CD14-positive monocyte (primary cell): Measurements from ENCODE around the gene BIRC5. TPM values are rescaled to one million over a fixed set of nuclear protein-coding genes. Genes with fewer than 3 reads are reported as not detected.
A peak's percentile ranks its signal among the peaks of the same experiment; 100 is the strongest.

Experiments
- DNase-seq, 3 donors: peaks; one replicate each; pipeline ENCODE4 v3.0.0-alpha.2; 2011 to 2022
- H2AFZ ChIP-seq: 2 replicates; pipeline ENCODE4 v1.6.0; 2012; ENCODE audit warnings: mild to moderate bottlenecking, low read depth, low read length, inconsistent platforms; ENCODE audit not compliant: insufficient read depth, poor library complexity, severe bottlenecking
- H3K27ac ChIP-seq, 2 donors: 1 replicate in 1 of 2; 2 replicates in 1 of 2; pipeline ENCODE4 v1.5.1; 2012 to 2013; ENCODE audit warnings: low read length in 2 of 2, control low read depth in 1 of 2, inconsistent platforms in 1 of 2, low read depth in 1 of 2, mild to moderate bottlenecking in 1 of 2
- H3K27me3 ChIP-seq, 2 donors: one replicate each; pipeline versions ENCODE4 v1.6.0 to v1.6.1; 2011 to 2013; ENCODE audit warnings: low read length in 2 of 2; ENCODE audit not compliant: control insufficient read depth in 2 of 2, insufficient read depth in 2 of 2
- H3K36me3 ChIP-seq, 2 donors: replicated peaks in 1 of 2; 1 replicate in 1 of 2; 2 replicates in 1 of 2; pipeline versions ENCODE4 v1.5.1 to v1.6.1; 2012 to 2013; ENCODE audit warnings: low read length in 2 of 2, control low read depth in 1 of 2, inconsistent platforms in 1 of 2, mild to moderate bottlenecking in 1 of 2; ENCODE audit not compliant: insufficient read depth in 2 of 2, control insufficient read depth in 1 of 2
- H3K4me1 ChIP-seq, 2 donors: 1 replicate in 1 of 2; 2 replicates in 1 of 2; pipeline versions ENCODE4 v1.5.1 to v1.6.1; 2012 to 2013; ENCODE audit warnings: low read length in 2 of 2, control low read depth in 1 of 2, inconsistent platforms in 1 of 2, mild to moderate bottlenecking in 1 of 2, moderate library complexity in 1 of 2; ENCODE audit not compliant: insufficient read depth in 2 of 2, control insufficient read depth in 1 of 2
- H3K4me2 ChIP-seq: replicated peaks from 2 replicates; pipeline ENCODE3; 2012; ENCODE audit warnings: low read length, moderate library complexity, mild to moderate bottlenecking; ENCODE audit not compliant: poor library complexity, severe bottlenecking; ENCODE audit errors: extremely low read depth
- H3K4me3 ChIP-seq, 3 experiments: fragments of 200-600 bp in 1 of 3; sonication (generic) in 1 of 3; replicated peaks in 1 of 3; 1 replicate in 2 of 3; 2 replicates in 1 of 3; pipeline ENCODE4 v1.5.1; 2011 to 2013; ENCODE audit warnings: low read length in 3 of 3, mild to moderate bottlenecking in 3 of 3, control low read depth in 2 of 3, low read depth in 2 of 3, inconsistent platforms in 1 of 3, moderate library complexity in 1 of 3
- H3K79me2 ChIP-seq: 2 replicates; pipeline ENCODE4 v1.6.0; 2012; ENCODE audit warnings: mild to moderate bottlenecking, control low read depth, inconsistent platforms, low read length, moderate library complexity; ENCODE audit not compliant: insufficient read depth
- H3K9ac ChIP-seq: 2 replicates; pipeline ENCODE4 v1.6.0; 2017; ENCODE audit warnings: low read length, mild to moderate bottlenecking; ENCODE audit not compliant: insufficient read depth, poor library complexity, severe bottlenecking
- H3K9me3 ChIP-seq, 2 donors: replicated peaks in 1 of 2; 1 replicate in 1 of 2; 2 replicates in 1 of 2; pipeline versions ENCODE4 v1.5.1 to v1.6.1; 2012 to 2013; ENCODE audit warnings: low read length in 2 of 2, control low read depth in 1 of 2; ENCODE audit not compliant: control insufficient read depth in 1 of 2, insufficient read depth in 1 of 2
- H4K20me1 ChIP-seq: 2 replicates; pipeline ENCODE4 v1.6.0; 2012; ENCODE audit warnings: mild to moderate bottlenecking, low read length, control low read depth, moderate library complexity; ENCODE audit not compliant: insufficient read depth
- H3K27ac Mint-ChIP-seq, 7 donors: one replicate each; pipeline ENCODE4 v1.8.0; 2020; ENCODE audit warnings: mild to moderate bottlenecking in 7 of 7, mixed read lengths in 7 of 7, moderate library complexity in 6 of 7, inconsistent platforms in 2 of 7
- H3K27me3 Mint-ChIP-seq, 3 donors: one replicate each; pipeline ENCODE4 v1.8.0; 2021 to 2022; ENCODE audit warnings: low read depth in 3 of 3, mild to moderate bottlenecking in 3 of 3, mixed read lengths in 3 of 3, moderate library complexity in 3 of 3, inconsistent platforms in 1 of 3
- H3K36me3 Mint-ChIP-seq, 2 donors: one replicate each; pipeline ENCODE4 v1.8.0; 2020; ENCODE audit warnings: mixed read lengths in 2 of 2, inconsistent platforms in 1 of 2, mild to moderate bottlenecking in 1 of 2
- H3K4me1 Mint-ChIP-seq: one replicate; pipeline ENCODE4 v1.8.0; 2020; ENCODE audit warnings: mild to moderate bottlenecking, mixed read lengths
- H3K4me3 Mint-ChIP-seq, 2 donors: one replicate each; pipeline ENCODE4 v1.8.0; 2020; ENCODE audit warnings: mild to moderate bottlenecking in 2 of 2, mixed read lengths in 2 of 2, moderate library complexity in 1 of 2
- H3K9me3 Mint-ChIP-seq, 7 donors: one replicate each; pipeline ENCODE4 v1.8.0; 2020 to 2022; ENCODE audit warnings: mixed read lengths in 7 of 7, mild to moderate bottlenecking in 6 of 7, moderate library complexity in 6 of 7, inconsistent platforms in 2 of 7
- CTCF ChIP-seq: fragments of 200-600 bp; IDR thresholded peaks from one replicate; pipeline ENCODE4 v1.8.0; 2022; ENCODE audit warnings: antibody characterized with exemption, mild to moderate bottlenecking
- WGBS: methylation state at CpG from one replicate; pipeline ENCODE4 v1.1.5; 2013; ENCODE audit warnings: missing lambda C conversion rate; ENCODE audit not compliant: insufficient coverage; 5-methylcytosine and 5-hydroxymethylcytosine counted together
- intact Hi-C, 2 donors: fragments of 100-400 bp; cut with micrococcal nuclease; formaldehyde crosslinking; loops; one replicate each; pipeline versions ENCODE4 v1.15.0 to v1.15.1; 2023
- polyA plus RNA-seq, 3 donors: library from polyadenylated mRNA; depleted of rRNA in 1 of 3; unstranded in 2 of 3; stranded (reverse) in 1 of 3; fragments of 300-500 nt in 2 of 3; fragments of >200 nt in 1 of 3; fragmentation: Illumina TruSeq in 2 of 3; gene quantifications; 1 replicate in 2 of 3; 2 replicates in 1 of 3; pipeline ENCODE4 v1.2.3, GENCODE V29; 2012 to 2021

Gene BIRC5
- polyA plus RNA-seq, 3 donors, result 0.20 TPM; not detected in 2

GRCh38 chr17:78259192-78259554 lies 45.1 kb downstream of the BIRC5 start:
- H3K9me3 Mint-ChIP-seq, result peaks cover 0 to 4% (median 0%) of the 10 kb centered on the region in 7 donors
- no peak overlapping the region for H3K27ac ChIP-seq
- no peak overlapping the region for H3K9ac ChIP-seq
- intact Hi-C loops, result no loop called here
- no peaks in the 10 kb centered on the region for H4K20me1 ChIP-seq
- H3K27me3 ChIP-seq, result no peaks in the 10 kb centered on the region
- WGBS, result 0% methylated on average over 1 of the region's 10 CpGs
- H3K36me3 Mint-ChIP-seq, result no peaks in the 10 kb centered on the region
- no peak overlapping the region for H3K27ac Mint-ChIP-seq
- no peaks in the 10 kb centered on the region for H3K9me3 ChIP-seq
- no peaks in the 10 kb centered on the region for H3K36me3 ChIP-seq
- no peak for TF ChIP-seq CTCF
- H3K4me1 ChIP-seq, result peaks cover 65 to 75% of the 10 kb centered on the region in 2 donors
- H3K4me2 ChIP-seq, result peak overlapping the region; percentile 80
- peak overlapping the region; percentile 53 for H2AFZ ChIP-seq
- no peaks in the 10 kb centered on the region for H3K27me3 Mint-ChIP-seq
- no peak overlapping the region for H3K4me3 Mint-ChIP-seq
- no peak for DNase-seq
- peaks cover 60% of the 10 kb centered on the region for H3K4me1 Mint-ChIP-seq
- H3K4me3 ChIP-seq, result peak overlapping the region in 1 of 3 experiments; percentile 60
- no peaks in the 10 kb centered on the region for H3K79me2 ChIP-seq

- Histone ChIP-seq H3K79me2 (no peaks in the 10 kb centered on the region), H4K20me1 (no peaks in the 10 kb centered on the region), H3K4me1 (peaks cover 35 to 41% of the 10 kb centered on the region in 2 donors), H3K4me2 (peak overlapping the region; percentile 61), H3K27me3 (no peaks in the 10 kb centered on the region), H2AFZ (peak overlapping the region; percentile 90), H3K27ac (peak overlapping the region; percentile 34 to 65), H3K36me3 (no peaks in the 10 kb centered on the region), H3K9ac (peak overlapping the region; percentile 50), H3K4me3 (peak overlapping the region in 1 of 3 experiments; percentile 43), H3K9me3 (no peaks in the 10 kb centered on the region)
- TF ChIP-seq CTCF, result no peak
- Mint-ChIP-seq H3K27ac (peak overlapping the region in 6 of 7 donors; percentile 53 to 78 (median 68)), H3K4me3 (peak overlapping the region in 1 of 2 donors; percentile 51), H3K36me3 (no peaks in the 10 kb centered on the region), H3K9me3 (peaks cover 0 to 2% (median 0%) of the 10 kb centered on the region in 7 donors), H3K27me3 (no peaks in the 10 kb centered on the region), H3K4me1 (peaks cover 30% of the 10 kb centered on the region)
- DNase-seq, result peak; percentile 57 to 72 (median 64)
- intact Hi-C loops, result no loop called here
- WGBS, result 2% methylated on average over 18 of the region's 23 CpGs
Observed at GRCh38 chr17:78263063-78263735, 49.1 kb downstream of the BIRC5 start.
